COLO668 (cell line): ENCODE results near the gene INHBB.
A peak's percentile ranks its signal among the peaks of the same experiment; 100 is the strongest.
"Not testable (repeated sequence)": the region's sequence is repeated elsewhere in the genome, so short reads cannot be mapped to it uniquely, and the experiment has no call there.

Source experiments
- DNase-seq: peaks from one replicate; lab custom pipeline; 2025; ENCODE audit not compliant: unreplicated experiment; lab: John Stamatoyannopoulos, UW

INHBB gene

GRCh38 chr2:120378605-120379004 is 32.7 kb downstream of the INHBB start:
- DNase-seq = no peak

GRCh38 chr2:120379916-120380893 is 34.3 kb downstream of the INHBB start:
- peak; percentile 95 for DNase-seq

- peak; percentile 25 for DNase-seq
These were observed 35.3 kb downstream of the INHBB start for GRCh38 chr2:120381192-120381591.

- no peak for DNase-seq
These were observed 35.7 kb downstream of the INHBB start for GRCh38 chr2:120381661-120382060.

- DNase-seq = no peak
These were observed 36.7 kb downstream of the INHBB start for GRCh38 chr2:120382541-120383144.

GRCh38 chr2:120383191-120383590 is 37.3 kb downstream of the INHBB start:
- DNase-seq = no peak

GRCh38 chr2:120383631-120384340 is 37.9 kb downstream of the INHBB start:
- no peak for DNase-seq

GRCh38 chr2:120384486-120385354 is 38.8 kb downstream of the INHBB start:
- DNase-seq = peak; percentile 66

GRCh38 chr2:120385355-120386127 is 39.6 kb downstream of the INHBB start:
- DNase-seq = peak; percentile 55

- no peak for DNase-seq
These were observed 42.5 kb downstream of the INHBB start for GRCh38 chr2:120388222-120389035.

GRCh38 chr2:120389036-120389391 is 43.1 kb downstream of the INHBB start:
- DNase-seq = no peak

- no peak for DNase-seq
These were observed 44.6 kb downstream of the INHBB start for GRCh38 chr2:120390381-120391055.

- DNase-seq = not testable (repeated sequence)
These were observed 45.4 kb downstream of the INHBB start for GRCh38 chr2:120391382-120391781.

GRCh38 chr2:120391911-120392665 is 46.2 kb downstream of the INHBB start:
- no peak for DNase-seq

GRCh38 chr2:120392923-120393322 is 47.0 kb downstream of the INHBB start:
- DNase-seq = no peak

GRCh38 chr2:120393456-120393855 is 47.5 kb downstream of the INHBB start:
- no peak for DNase-seq

- no peak for DNase-seq
These were observed 48.8 kb downstream of the INHBB start for GRCh38 chr2:120394764-120395163.
